Esophagus squamous epithelium (tissue), 4 donors: ENCODE data around the gene WSCD1.

Experiments
- CTCF ChIP-seq, 6 experiments: fragments of 450-650 bp in 4 of 6; fragments of 200-600 bp in 2 of 6; sonication (generic) in 2 of 6; IDR thresholded peaks; one replicate each; pipeline ENCODE4 v1.5.1; 2016 to 2019; ENCODE audit warnings: antibody characterized with exemption in 6 of 6, mild to moderate bottlenecking in 4 of 6, moderate library complexity in 4 of 6
- POLR2A ChIP-seq, 4 donors: fragments of 450-650 bp; IDR thresholded peaks; one replicate each; pipeline ENCODE4 v1.6.1; 2017; ENCODE audit warnings: antibody characterized with exemption in 4 of 4, mild to moderate bottlenecking in 4 of 4, moderate library complexity in 3 of 4

- no peak for TF ChIP-seq CTCF (IDR thresholded peaks at IDR 0.05)
- TF ChIP-seq POLR2A (IDR thresholded peaks at IDR 0.05), result no peak
Measured at GRCh38 chr17:6092903-6093468, 22.8 kb downstream of the WSCD1 start.
